ENCODE measurements around the gene TANC1. TPM values are rescaled to one million over a fixed set of nuclear protein-coding genes. Genes with fewer than 3 reads are reported as not detected.

The TANC1 gene
- total RNA-seq, 1 donor: 34.7 TPM

DNA sequence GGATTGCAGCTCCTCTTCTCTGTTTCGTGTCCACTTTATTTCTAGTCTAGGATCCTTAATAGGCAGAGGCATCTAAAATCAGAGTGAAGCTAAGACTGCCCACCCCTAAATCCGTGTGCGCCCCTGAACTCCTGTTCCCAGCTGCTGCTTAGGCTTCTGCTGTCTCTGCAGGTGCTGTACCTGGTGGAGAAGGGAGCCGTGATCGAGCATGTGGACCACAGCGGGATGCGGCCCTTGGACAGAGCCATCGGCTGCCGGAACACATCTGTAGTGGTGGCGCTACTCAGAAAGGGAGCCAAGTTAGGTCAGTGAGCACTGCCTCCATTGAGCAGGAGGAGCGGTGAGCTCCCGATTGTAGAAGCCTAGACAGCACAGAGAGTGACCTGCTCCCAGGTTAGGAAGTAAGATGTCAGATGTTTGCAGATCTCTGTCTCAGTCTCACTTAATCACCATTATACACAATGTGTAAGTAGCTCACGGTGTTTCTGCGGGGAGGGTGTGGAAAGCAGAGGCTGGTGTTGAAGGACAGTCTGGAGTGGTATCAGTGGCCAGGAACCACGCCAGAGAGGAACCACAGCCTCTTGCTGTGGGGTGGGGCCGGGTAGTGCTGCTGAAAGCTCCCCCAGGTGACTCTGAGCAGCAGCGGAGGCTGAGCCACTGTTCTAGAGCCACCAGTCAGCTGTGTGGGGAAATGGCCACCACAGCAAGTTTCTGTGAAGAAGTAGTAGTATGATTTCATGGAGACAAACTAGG is 255.8 kb downstream of the TANC1 start:
- no peaks in the 10 kb centered on the region for H3K27me3 ChIP-seq (ENCODE audit: insufficient read depth, low read length)
- no peak overlapping the region for H3K4me3 ChIP-seq (ENCODE audit: insufficient read depth, low read length)
- no peak overlapping the region for H2AFZ ChIP-seq (ENCODE audit: low read length)
- no peaks in the 10 kb centered on the region for H3K4me1 ChIP-seq (ENCODE audit: insufficient read depth, low read length)
- no peak overlapping the region for H3K4me2 ChIP-seq (ENCODE audit: insufficient read depth, low read length)
- peaks cover 39% of the 10 kb centered on the region for H3K36me3 ChIP-seq (ENCODE audit: insufficient read depth, low read length)
- no peak for TF ChIP-seq CTCF (IDR thresholded peaks at IDR 0.05; ENCODE audit: extremely low read depth, low read depth, low read length)
- H3K9me3 ChIP-seq (ENCODE audit: low read depth, low read length): no peaks in the 10 kb centered on the region
- no peaks in the 10 kb centered on the region for H4K20me1 ChIP-seq (ENCODE audit: insufficient read depth, low read length)
- H3K79me2 ChIP-seq (ENCODE audit: insufficient read depth, low read length): no peaks in the 10 kb centered on the region
- DNase-seq (ENCODE audit: insufficient read length, low spot score, missing footprints): no peak
- H3K27ac ChIP-seq (ENCODE audit: low read depth, low read length): no peak overlapping the region

- H3K9me3 ChIP-seq (ENCODE audit: low read depth, low read length): no peaks in the 10 kb centered on the region
- no peaks in the 10 kb centered on the region for H4K20me1 ChIP-seq (ENCODE audit: insufficient read depth, low read length)
- H3K79me2 ChIP-seq (ENCODE audit: insufficient read depth, low read length): no peaks in the 10 kb centered on the region
- TF ChIP-seq CTCF (IDR thresholded peaks at IDR 0.05; ENCODE audit: extremely low read depth, low read depth, low read length): no peak
- H3K4me3 ChIP-seq (ENCODE audit: insufficient read depth, low read length): no peak overlapping the region
- no peaks in the 10 kb centered on the region for H3K27me3 ChIP-seq (ENCODE audit: insufficient read depth, low read length)
- peak overlapping the region; percentile 15 for H3K27ac ChIP-seq (ENCODE audit: low read depth, low read length)
- peaks cover 41% of the 10 kb centered on the region for H3K36me3 ChIP-seq (ENCODE audit: insufficient read depth, low read length)
- H3K4me2 ChIP-seq (ENCODE audit: insufficient read depth, low read length): no peak overlapping the region
- H2AFZ ChIP-seq (ENCODE audit: low read length): no peak overlapping the region
- DNase-seq (ENCODE audit: insufficient read length, low spot score, missing footprints): no peak
- H3K4me1 ChIP-seq (ENCODE audit: insufficient read depth, low read length): no peaks in the 10 kb centered on the region
Measured at GRCh38 chr2:159225025-159226016, 256.9 kb downstream of the TANC1 start.

DNA sequence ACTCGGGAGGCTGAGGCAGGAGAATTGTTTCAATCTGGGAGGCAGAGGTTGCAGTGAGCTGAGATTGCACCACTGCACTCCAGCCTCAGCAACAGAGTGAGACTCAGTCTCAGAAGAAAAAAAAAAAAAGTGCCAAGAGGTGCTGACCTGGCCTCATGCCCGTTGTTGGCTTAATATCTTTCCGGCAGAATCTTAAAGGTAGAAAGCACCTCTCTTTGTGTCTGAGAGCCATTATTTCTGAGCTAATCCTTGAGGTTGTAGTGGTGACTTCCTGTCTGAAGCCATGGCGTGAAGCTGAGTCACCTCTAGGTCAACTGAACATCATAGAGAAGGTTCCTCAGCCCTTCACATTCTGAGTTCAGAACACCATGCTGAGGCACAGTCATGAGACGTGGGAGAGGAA is 257.6 kb downstream of the TANC1 start:
- Histone ChIP-seq H4K20me1 (ENCODE audit: insufficient read depth, low read length) (no peaks in the 10 kb centered on the region), H3K4me2 (ENCODE audit: insufficient read depth, low read length) (no peak overlapping the region), H2AFZ (ENCODE audit: low read length) (no peak overlapping the region), H3K4me3 (ENCODE audit: insufficient read depth, low read length) (no peak overlapping the region), H3K79me2 (ENCODE audit: insufficient read depth, low read length) (no peaks in the 10 kb centered on the region), H3K36me3 (ENCODE audit: insufficient read depth, low read length) (peaks cover 42% of the 10 kb centered on the region), H3K27me3 (ENCODE audit: insufficient read depth, low read length) (no peaks in the 10 kb centered on the region), H3K4me1 (ENCODE audit: insufficient read depth, low read length) (no peaks in the 10 kb centered on the region), H3K9me3 (ENCODE audit: low read depth, low read length) (no peaks in the 10 kb centered on the region), H3K27ac (ENCODE audit: low read depth, low read length) (peak overlapping the region; percentile 15)
- peak; percentile 92 for DNase-seq (ENCODE audit: insufficient read length, low spot score, missing footprints)
- no peak for TF ChIP-seq CTCF (IDR thresholded peaks at IDR 0.05; ENCODE audit: extremely low read depth, low read depth, low read length)

Measured in osteoblast (primary cell).